Activated T-cell treated with anti-CD3 and anti-CD28 coated beads, Interleukin-2, amount 50 U/mL, for 4 hours (primary cell): ENCODE results near the gene MCTP1. TPM values are rescaled to one million over a fixed set of nuclear protein-coding genes. Genes with fewer than 3 reads are reported as not detected.
A peak's percentile ranks its signal among the peaks of the same experiment; 100 is the strongest.
"Not testable (repeated sequence)": the region's sequence is repeated elsewhere in the genome, so short reads cannot be mapped to it uniquely, and the experiment has no call there.

Experiments
- ATAC-seq, 2 donors: fragments of 200-7000 bp; cut with Tn5 transposase; one replicate each; pipeline ENCODE4 v1.10.0; 2021
- DNase-seq: peaks from one replicate; pipeline ENCODE4 v3.0.0-alpha.2; 2020
- H3K27me3 Mint-ChIP-seq: one replicate; pipeline ENCODE4 v1.8.0; 2021; ENCODE audit warnings: low read depth, mixed read lengths
- H3K36me3 Mint-ChIP-seq: one replicate; pipeline ENCODE4 v1.8.0; 2022; ENCODE audit warnings: mixed read lengths; ENCODE audit not compliant: insufficient read depth
- H3K4me1 Mint-ChIP-seq: one replicate; pipeline ENCODE4 v1.8.0; 2021; ENCODE audit warnings: low read depth, mixed read lengths
- H3K4me3 Mint-ChIP-seq: one replicate; pipeline ENCODE4 v1.8.0; 2021; ENCODE audit warnings: mild to moderate bottlenecking, moderate library complexity, mixed read lengths
- H3K9me3 Mint-ChIP-seq: one replicate; pipeline ENCODE4 v1.8.0; 2021; ENCODE audit warnings: mixed read lengths
- total RNA-seq, 3 donors: library from RNA; stranded (reverse); gene quantifications; one replicate each; pipeline ENCODE4 v1.2.1, GENCODE V29; 2021

MCTP1 gene
- total RNA-seq, 3 donors from 2014 or later, result 0.30 to 1.1 (median 0.92) TPM

DNA sequence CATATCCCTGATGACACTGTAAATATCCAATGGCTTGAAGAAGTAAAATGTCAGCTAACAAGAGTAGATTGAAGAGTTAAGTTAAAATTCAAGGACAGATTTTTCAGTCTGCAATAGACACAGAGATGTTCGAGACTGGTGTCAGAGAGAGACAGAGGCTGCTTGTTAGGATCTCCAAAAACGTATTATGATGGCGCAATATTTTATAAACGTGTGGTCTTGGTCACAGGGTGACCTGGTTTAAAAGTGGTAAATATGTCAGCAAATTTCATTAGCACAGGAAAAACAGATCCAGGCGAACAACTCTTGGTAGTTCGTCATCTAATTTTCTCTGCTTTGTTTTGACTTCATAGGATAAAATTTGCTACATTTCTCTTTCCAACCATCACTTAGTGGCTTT lies 317.4 kb downstream of the MCTP1 start:
- ATAC-seq (no peak), DNase-seq (no peak)
- H3K27me3 Mint-ChIP-seq, result no peaks in the 10 kb centered on the region
- H3K4me3 Mint-ChIP-seq, result no peak overlapping the region
- H3K9me3 Mint-ChIP-seq, result no peaks in the 10 kb centered on the region
- no peaks in the 10 kb centered on the region for H3K36me3 Mint-ChIP-seq
- no peaks in the 10 kb centered on the region for H3K4me1 Mint-ChIP-seq

DNA sequence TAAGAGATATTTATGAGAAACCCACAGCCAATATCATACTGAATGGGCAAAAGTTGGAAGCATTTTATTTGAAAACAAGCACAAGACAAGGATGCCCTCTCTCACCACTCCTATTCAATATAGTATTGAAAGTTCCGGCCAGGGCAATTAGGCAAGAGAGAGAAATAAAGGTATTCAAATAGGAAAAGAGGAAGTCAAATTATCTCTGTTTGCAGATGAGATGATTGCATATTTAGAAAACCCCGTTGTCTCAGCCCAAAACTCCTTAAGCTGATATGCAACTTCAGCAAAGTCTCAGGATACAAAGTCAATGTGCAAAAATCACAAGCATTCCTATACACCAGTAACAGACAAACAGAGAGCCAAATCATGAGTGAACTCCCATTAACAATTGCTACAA lies 325.6 kb downstream of the MCTP1 start:
- not testable (repeated sequence) for H3K4me1 Mint-ChIP-seq, H3K36me3 Mint-ChIP-seq, H3K27me3 Mint-ChIP-seq, ATAC-seq, DNase-seq, H3K4me3 Mint-ChIP-seq
- H3K9me3 Mint-ChIP-seq, result peaks cover 13% of the 10 kb centered on the region

GRCh38 chr5:94945656-94946055 lies 339.2 kb downstream of the MCTP1 start:
- H3K4me1 Mint-ChIP-seq, result no peaks in the 10 kb centered on the region
- H3K9me3 Mint-ChIP-seq, result no peaks in the 10 kb centered on the region
- DNase-seq (no peak), ATAC-seq (no peak)
- no peaks in the 10 kb centered on the region for H3K36me3 Mint-ChIP-seq
- H3K4me3 Mint-ChIP-seq, result no peak overlapping the region
- H3K27me3 Mint-ChIP-seq, result no peaks in the 10 kb centered on the region

DNA sequence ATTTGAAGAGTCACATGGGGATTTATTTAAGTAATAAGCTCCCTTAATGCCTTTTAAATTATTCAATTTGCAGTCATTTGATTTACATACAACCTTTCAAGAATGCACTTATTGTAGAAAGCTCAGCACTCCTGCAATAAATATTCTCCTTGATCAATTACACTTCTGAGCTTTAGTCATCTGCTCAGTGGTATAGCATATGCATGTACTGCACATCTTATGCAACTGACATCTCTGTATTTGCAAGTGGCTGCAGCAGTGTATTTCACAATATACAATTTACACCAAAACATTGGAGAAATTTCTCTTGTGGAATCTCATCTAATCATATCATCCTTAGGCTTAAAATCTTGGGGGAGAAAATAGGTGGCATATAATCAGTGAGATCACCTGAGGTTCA lies 340.7 kb downstream of the MCTP1 start:
- Mint-ChIP-seq H3K36me3 (no peaks in the 10 kb centered on the region), H3K4me1 (no peaks in the 10 kb centered on the region), H3K9me3 (no peaks in the 10 kb centered on the region), H3K27me3 (no peaks in the 10 kb centered on the region), H3K4me3 (no peak overlapping the region)
- DNase-seq (no peak), ATAC-seq (no peak)

DNA sequence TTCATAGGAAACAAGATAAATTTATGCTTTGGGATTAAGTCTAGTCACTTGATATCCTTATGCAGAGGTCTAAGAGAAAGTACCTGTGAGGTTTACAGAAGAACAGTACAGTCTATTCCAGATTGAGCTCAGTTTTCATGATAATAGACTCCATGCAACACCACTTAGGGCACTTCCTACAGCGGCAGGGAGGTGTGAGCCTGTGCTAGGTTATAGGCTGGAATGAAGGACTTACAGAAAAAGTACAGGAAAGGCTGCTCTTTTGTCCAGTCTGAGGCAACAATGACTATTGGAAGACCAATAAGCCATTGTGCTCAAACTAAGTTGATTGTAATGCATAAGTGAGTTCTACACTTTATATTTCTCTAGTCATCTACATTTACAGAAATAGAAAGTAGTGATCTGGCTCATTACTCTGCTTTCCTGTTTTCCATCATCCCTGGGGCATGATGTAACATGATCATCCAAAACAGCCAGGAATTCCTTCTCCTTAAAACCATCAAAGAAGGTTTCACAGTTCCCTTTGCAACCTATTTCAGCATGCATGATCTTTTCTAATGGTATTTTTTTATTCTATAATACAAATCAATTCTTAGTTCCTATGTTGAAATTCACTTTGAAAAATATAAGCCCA lies 343.7 kb downstream of the MCTP1 start:
- DNase-seq, result no peak
- no peaks in the 10 kb centered on the region for H3K9me3 Mint-ChIP-seq
- H3K4me1 Mint-ChIP-seq, result no peaks in the 10 kb centered on the region
- no peak for ATAC-seq
- H3K4me3 Mint-ChIP-seq, result no peak overlapping the region
- no peaks in the 10 kb centered on the region for H3K36me3 Mint-ChIP-seq
- H3K27me3 Mint-ChIP-seq, result peaks cover under 1% of the 10 kb centered on the region

- H3K9me3 Mint-ChIP-seq, result no peaks in the 10 kb centered on the region
- H3K27me3 Mint-ChIP-seq, result peaks cover 2% of the 10 kb centered on the region
- H3K36me3 Mint-ChIP-seq, result no peaks in the 10 kb centered on the region
- H3K4me1 Mint-ChIP-seq, result no peaks in the 10 kb centered on the region
- no peak for DNase-seq
- ATAC-seq, result no peak
- H3K4me3 Mint-ChIP-seq, result no peak overlapping the region
These were observed 352.6 kb downstream of the MCTP1 start for GRCh38 chr5:94932259-94932658.

DNA sequence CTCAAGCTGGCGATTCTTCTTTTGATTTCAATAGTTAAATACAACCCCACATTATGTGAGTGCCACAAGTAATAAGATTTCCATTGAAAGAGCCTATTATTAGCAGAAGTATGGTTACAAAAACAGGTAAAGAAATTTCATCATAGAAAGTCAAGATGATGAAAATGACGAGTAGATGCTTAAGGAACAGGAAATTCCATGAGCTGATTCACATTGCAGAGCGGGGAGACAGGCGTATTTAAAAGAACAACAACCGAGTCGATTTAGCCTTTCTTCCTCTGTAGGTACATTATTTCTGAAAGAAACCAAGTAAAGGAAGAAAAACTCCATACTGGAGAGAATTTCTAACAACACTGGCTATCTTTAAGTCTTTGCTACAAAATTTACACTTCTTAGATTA lies 356.0 kb downstream of the MCTP1 start:
- ATAC-seq, result no peak
- Mint-ChIP-seq H3K36me3 (no peaks in the 10 kb centered on the region), H3K4me1 (no peaks in the 10 kb centered on the region), H3K9me3 (no peaks in the 10 kb centered on the region), H3K27me3 (no peaks in the 10 kb centered on the region), H3K4me3 (no peak overlapping the region)
- no peak for DNase-seq

- Mint-ChIP-seq H3K4me3 (no peak overlapping the region), H3K4me1 (no peaks in the 10 kb centered on the region)
- ATAC-seq, result no peak
These were observed 364.3 kb downstream of the MCTP1 start for GRCh38 chr5:94920570-94920969.

GRCh38 chr5:94916619-94917018 lies 368.3 kb downstream of the MCTP1 start:
- no peak for ATAC-seq
- DNase-seq, result no peak
- H3K4me1 Mint-ChIP-seq, result no peaks in the 10 kb centered on the region
- H3K4me3 Mint-ChIP-seq, result no peak overlapping the region
- no peaks in the 10 kb centered on the region for H3K36me3 Mint-ChIP-seq
- H3K27me3 Mint-ChIP-seq, result peaks cover 2% of the 10 kb centered on the region
- no peaks in the 10 kb centered on the region for H3K9me3 Mint-ChIP-seq

More at GRCh38 chr5:94920570-94920969, 364.3 kb downstream of the MCTP1 start:
- peaks cover 2% of the 10 kb centered on the region for H3K27me3 Mint-ChIP-seq
- DNase-seq, result no peak
- no peaks in the 10 kb centered on the region for H3K9me3 Mint-ChIP-seq
- no peaks in the 10 kb centered on the region for H3K36me3 Mint-ChIP-seq

GRCh38 chr5:94911276-94911675 lies 373.6 kb downstream of the MCTP1 start:
- Mint-ChIP-seq H3K9me3 (no peaks in the 10 kb centered on the region), H3K36me3 (no peaks in the 10 kb centered on the region), H3K4me1 (no peaks in the 10 kb centered on the region), H3K27me3 (peaks cover 5% of the 10 kb centered on the region), H3K4me3 (no peak overlapping the region)
- no peak for DNase-seq
- no peak for ATAC-seq

DNA sequence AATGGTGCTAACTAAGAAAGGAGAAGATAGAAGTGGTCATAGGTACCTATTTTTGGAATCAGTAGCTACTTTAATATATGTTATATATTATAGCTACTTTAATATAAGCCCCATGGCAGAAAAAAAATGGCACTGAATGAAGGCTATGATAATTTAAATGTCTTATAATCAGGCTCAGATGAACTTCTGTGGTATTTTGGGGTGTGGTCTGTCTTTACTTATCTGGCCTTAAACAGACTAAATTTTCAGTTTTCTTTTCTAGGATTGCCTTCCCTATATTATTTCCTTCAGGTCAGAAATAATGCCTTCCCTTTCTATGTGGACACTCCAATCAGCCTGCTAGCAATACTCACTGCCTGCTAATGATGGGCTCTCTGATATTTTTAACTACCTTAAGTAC lies 374.2 kb downstream of the MCTP1 start:
- no peak for DNase-seq
- H3K36me3 Mint-ChIP-seq, result no peaks in the 10 kb centered on the region
- H3K27me3 Mint-ChIP-seq, result peaks cover 5% of the 10 kb centered on the region
- no peak overlapping the region for H3K4me3 Mint-ChIP-seq
- no peak for ATAC-seq
- no peaks in the 10 kb centered on the region for H3K4me1 Mint-ChIP-seq
- no peaks in the 10 kb centered on the region for H3K9me3 Mint-ChIP-seq

DNA sequence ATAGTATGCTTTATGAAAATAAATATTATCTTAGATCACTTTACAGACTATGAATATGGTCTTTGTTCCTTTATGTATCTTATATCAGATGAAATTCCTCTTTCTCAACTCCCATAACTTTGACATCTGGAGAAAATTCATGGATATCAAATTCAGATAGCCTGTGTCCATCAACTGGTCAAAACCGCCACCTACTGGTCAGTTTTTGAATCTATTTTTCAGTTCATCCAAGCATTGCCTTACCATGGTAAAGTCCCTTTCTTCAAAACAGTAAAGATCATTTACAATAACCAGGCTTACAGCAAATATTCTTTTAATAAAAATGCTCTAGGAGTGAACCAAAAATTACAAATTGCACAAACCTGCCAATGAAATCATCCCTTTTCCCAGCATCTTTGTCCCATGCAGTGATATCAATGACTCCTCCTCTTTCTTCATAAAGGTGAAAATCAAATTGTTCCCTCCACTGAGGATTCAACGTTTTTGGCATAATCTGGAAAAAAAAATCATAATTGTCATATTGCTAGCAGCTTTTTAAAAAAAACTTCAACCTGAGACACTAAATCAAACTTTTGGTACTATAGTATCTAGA lies 375.9 kb downstream of the MCTP1 start:
- Mint-ChIP-seq H3K4me1 (no peaks in the 10 kb centered on the region), H3K36me3 (no peaks in the 10 kb centered on the region), H3K27me3 (peaks cover 5% of the 10 kb centered on the region), H3K9me3 (no peaks in the 10 kb centered on the region), H3K4me3 (no peak overlapping the region)
- ATAC-seq, result no peak
- no peak for DNase-seq

DNA sequence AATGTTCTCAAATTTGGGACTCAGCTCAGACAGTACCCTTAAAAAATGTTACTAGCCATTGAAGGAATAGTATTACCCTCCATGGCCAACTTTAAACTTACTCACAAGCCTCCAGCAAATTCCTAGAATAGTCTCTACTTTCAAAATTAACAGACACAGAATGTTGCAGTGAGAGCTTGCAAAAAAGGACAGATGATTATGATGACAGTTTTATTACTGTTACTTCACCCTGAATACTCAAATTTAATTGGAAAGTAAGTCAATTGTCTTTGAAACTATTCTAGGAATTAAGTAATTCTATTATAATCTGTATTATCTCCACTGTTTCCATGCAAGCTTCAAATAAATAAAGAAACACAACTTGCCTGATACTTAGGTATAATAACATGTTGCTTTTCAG lies 378.1 kb downstream of the MCTP1 start:
- DNase-seq, result no peak
- Mint-ChIP-seq H3K4me3 (no peak overlapping the region), H3K36me3 (no peaks in the 10 kb centered on the region), H3K9me3 (no peaks in the 10 kb centered on the region), H3K4me1 (no peaks in the 10 kb centered on the region), H3K27me3 (peaks cover 5% of the 10 kb centered on the region)
- no peak for ATAC-seq

DNA sequence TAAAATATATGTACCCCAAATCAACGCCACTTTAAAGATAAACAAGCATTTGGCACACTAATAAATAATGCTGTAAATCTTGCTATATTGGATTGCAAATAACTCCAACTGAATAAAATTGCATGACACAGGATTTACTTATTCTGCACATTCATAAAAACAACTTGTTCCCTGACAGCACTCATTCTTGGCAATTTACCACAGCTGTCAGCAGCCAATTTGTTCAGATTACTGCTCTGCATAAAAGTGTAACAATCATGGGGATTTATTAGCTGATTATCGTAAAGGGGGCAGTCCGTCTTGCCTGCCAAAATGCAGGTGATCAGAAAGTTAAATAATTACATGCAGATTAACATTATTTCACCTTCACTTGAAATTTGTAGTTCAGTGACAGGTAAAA lies 381.2 kb downstream of the MCTP1 start:
- no peaks in the 10 kb centered on the region for H3K4me1 Mint-ChIP-seq
- ATAC-seq (no peak), DNase-seq (no peak)
- H3K4me3 Mint-ChIP-seq, result no peak overlapping the region
- H3K9me3 Mint-ChIP-seq, result no peaks in the 10 kb centered on the region
- H3K36me3 Mint-ChIP-seq, result no peaks in the 10 kb centered on the region
- H3K27me3 Mint-ChIP-seq, result peaks cover 2% of the 10 kb centered on the region

DNA sequence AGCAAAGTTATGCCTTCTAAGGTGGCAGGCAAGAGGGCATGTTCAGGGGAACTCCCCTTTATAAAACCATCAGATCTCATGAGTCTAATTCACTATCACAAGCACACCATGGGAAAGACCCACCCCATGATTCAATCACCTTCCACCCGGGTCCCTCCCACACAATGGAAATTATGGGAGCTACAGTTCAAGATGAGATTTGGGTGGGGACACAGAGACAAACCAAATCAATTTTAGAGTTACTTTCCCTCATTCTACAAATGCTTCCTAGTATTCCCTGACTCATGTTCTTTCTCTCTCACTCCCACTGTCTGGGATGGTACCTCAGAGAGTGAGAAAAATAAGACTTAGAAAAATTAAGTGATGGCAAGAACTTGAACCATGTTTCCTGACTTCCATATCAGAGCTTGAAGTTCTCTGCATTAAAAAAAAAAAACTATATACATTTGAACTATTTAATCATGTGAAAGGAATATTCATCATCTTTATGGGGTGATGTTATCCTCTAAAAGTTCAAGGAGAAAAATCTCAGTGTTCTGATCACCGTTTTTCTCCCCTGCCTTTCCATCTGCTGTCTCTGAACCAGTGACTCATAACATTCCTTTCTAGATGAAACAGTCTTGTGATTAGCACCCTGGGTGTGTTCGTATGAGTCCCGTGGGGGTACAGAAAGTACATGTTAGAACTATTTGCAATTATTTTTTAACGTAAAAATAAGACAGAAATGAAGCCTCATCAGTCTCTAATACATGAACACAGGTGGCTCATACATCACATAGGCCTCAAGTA lies 383.5 kb downstream of the MCTP1 start:
- Mint-ChIP-seq H3K4me3 (no peak overlapping the region), H3K9me3 (no peaks in the 10 kb centered on the region), H3K4me1 (no peaks in the 10 kb centered on the region), H3K27me3 (peaks cover 2% of the 10 kb centered on the region), H3K36me3 (no peaks in the 10 kb centered on the region)
- DNase-seq (no peak), ATAC-seq (peak; percentile 23 to 54)
